ENCODE results near the gene MEGF9.

GRCh38 chr9:120758544-120758943, 44.3 kb upstream of the MEGF9 start:
- TF ChIP-seq CTCF (IDR thresholded peaks at IDR 0.05): no peak
- no peak for TF ChIP-seq EZH2 (IDR thresholded peaks at IDR 0.05; ENCODE audit: borderline replicate concordance, insufficient read depth, low read depth, low read length, poor library complexity, severe bottlenecking)
